Measurements from ENCODE around the gene MYO5A.

- no peak for TF ChIP-seq CTCF (IDR thresholded peaks at IDR 0.05)
- no peak for TF ChIP-seq POLR2A (IDR thresholded peaks at IDR 0.05)
Measured at GRCh38 chr15:52369030-52369429, 159.7 kb downstream of the MYO5A start.

All from Peyer's patch (tissue), 4 donors.